Uterus (tissue), 2 donors: Measurements from ENCODE around the gene BAHCC1.

Source experiments
- POLR2A ChIP-seq, 2 donors: fragments of 450-650 bp; IDR thresholded peaks; one replicate each; pipeline ENCODE4 v1.6.1; 2016; ENCODE audit warnings: antibody characterized with exemption in 2 of 2, mild to moderate bottlenecking in 1 of 2, moderate library complexity in 1 of 2
- TF ChIP-seq, protein P1 (sequence below), 4 experiments: fragments of 200-600 bp in 2 of 4; fragments of 450-650 bp in 2 of 4; sonication (generic) in 2 of 4; IDR thresholded peaks; one replicate each; pipeline ENCODE4 v1.5.1; 2016 to 2019; ENCODE audit warnings: antibody characterized with exemption in 4 of 4, mild to moderate bottlenecking in 2 of 4, moderate library complexity in 1 of 4

DNA sequence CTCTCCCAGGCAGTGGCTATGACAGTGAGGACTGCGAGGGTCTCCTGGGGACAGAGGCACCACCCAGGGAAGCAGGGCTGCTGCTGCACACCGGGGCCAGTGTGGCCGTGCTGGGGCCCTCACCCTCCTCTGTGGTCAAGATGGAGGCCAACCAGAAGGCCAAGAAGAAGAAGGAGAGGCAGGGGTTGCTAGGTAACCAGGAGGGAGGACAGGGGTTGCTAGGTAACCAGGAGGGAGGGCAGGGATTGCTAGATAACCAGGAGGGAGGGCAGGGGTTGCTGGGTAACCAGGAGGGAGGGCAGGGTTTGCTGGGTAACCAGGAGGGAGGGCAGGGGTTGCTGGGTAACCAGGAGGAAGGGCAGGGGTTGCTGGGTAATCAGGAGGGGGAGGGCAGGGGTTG is 62.1 kb downstream of the BAHCC1 start:
- TF ChIP-seq, protein P1, sequence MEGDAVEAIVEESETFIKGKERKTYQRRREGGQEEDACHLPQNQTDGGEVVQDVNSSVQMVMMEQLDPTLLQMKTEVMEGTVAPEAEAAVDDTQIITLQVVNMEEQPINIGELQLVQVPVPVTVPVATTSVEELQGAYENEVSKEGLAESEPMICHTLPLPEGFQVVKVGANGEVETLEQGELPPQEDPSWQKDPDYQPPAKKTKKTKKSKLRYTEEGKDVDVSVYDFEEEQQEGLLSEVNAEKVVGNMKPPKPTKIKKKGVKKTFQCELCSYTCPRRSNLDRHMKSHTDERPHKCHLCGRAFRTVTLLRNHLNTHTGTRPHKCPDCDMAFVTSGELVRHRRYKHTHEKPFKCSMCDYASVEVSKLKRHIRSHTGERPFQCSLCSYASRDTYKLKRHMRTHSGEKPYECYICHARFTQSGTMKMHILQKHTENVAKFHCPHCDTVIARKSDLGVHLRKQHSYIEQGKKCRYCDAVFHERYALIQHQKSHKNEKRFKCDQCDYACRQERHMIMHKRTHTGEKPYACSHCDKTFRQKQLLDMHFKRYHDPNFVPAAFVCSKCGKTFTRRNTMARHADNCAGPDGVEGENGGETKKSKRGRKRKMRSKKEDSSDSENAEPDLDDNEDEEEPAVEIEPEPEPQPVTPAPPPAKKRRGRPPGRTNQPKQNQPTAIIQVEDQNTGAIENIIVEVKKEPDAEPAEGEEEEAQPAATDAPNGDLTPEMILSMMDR (IDR thresholded peaks at IDR 0.05) = no peak
- TF ChIP-seq POLR2A (IDR thresholded peaks at IDR 0.05) = no peak
